Transverse colon (tissue), 4 donors: ENCODE measurements around the gene ATOSA. TPM values are rescaled to one million over a fixed set of nuclear protein-coding genes. Genes with fewer than 3 reads are reported as not detected.

Experiments used
- DNase-seq: peaks from one replicate; pipeline ENCODE4 v3.0.0-alpha.2; 2019
- H3K27ac ChIP-seq, 4 donors: fragments of 200-600 bp; sonication (generic); 2 replicates each; pipeline ENCODE4 v1.5.1; 2016 to 2018; ENCODE audit warnings: inconsistent platforms in 4 of 4
- H3K27me3 ChIP-seq: fragments of 200-600 bp; sonication (generic); 2 replicates; pipeline ENCODE4 v1.5.1; 2017; ENCODE audit warnings: inconsistent platforms
- H3K36me3 ChIP-seq, 4 donors: fragments of 200-600 bp; sonication (generic); 2 replicates each; pipeline ENCODE4 v1.5.1; 2017 to 2019; ENCODE audit warnings: inconsistent platforms in 4 of 4
- H3K4me1 ChIP-seq, 4 donors: fragments of 200-600 bp; sonication (generic); 2 replicates each; pipeline ENCODE4 v1.5.1; 2017 to 2020; ENCODE audit warnings: inconsistent platforms in 4 of 4
- H3K4me3 ChIP-seq, 4 donors: fragments of 200-600 bp; sonication (generic); 1 replicate in 1 of 4; 2 replicates in 3 of 4; pipeline versions ENCODE4 v1.5.1 to v1.6.1; 2017 to 2019; ENCODE audit warnings: inconsistent platforms in 4 of 4
- H3K9me3 ChIP-seq, 2 donors: fragments of 200-600 bp; sonication (generic); 2 replicates each; pipeline ENCODE4 v1.5.1; 2017 to 2019; ENCODE audit warnings: inconsistent platforms in 2 of 2
- EP300 ChIP-seq: sonication (generic); formaldehyde crosslinking; IDR thresholded peaks from one replicate; pipeline ENCODE4 v1.6.1; 2017; ENCODE audit warnings: antibody characterized with exemption, low read depth
- POLR2A ChIP-seq: fragments of 450-650 bp; IDR thresholded peaks from one replicate; pipeline ENCODE4 v1.6.1; 2016; ENCODE audit warnings: antibody characterized with exemption, mild to moderate bottlenecking, moderate library complexity
- POLR2AphosphoS5 ChIP-seq, 3 donors: sonication (generic); formaldehyde crosslinking; IDR thresholded peaks; one replicate each; pipeline ENCODE4 v1.6.1; 2016; ENCODE audit warnings: antibody characterized with exemption in 3 of 3
- WGBS, 2 donors: methylation state at CpG; one replicate each; pipeline ENCODE4 v1.1.5; 2018; ENCODE audit warnings: low coverage in 1 of 2; 5-methylcytosine and 5-hydroxymethylcytosine counted together
- in situ Hi-C, 4 donors: fragments of 200-750 bp; cut with MboI; loops; one replicate each; pipeline versions ENCODE4 v1.15.0 to v1.15.1; 2017; ENCODE audit warnings: low sequenced_read_pairs in 3 of 4, low pct_ligation_motif_present in 1 of 4, low pct_unique_long_range_greater_than_20kb in 1 of 4
- intact Hi-C: fragments of 100-400 bp; cut with DNase I; formaldehyde crosslinking; loops from one replicate; pipeline ENCODE4 v1.15.1; 2023; ENCODE audit warnings: low total_unique reads
- total RNA-seq, 4 donors: library from RNA; depleted of rRNA; stranded (reverse); fragments of >200 nt; gene quantifications; one replicate each; pipeline ENCODE4 v1.1.0, GENCODE V29; 2016
- TF ChIP-seq, protein P1 (sequence below), 5 experiments: fragments of 200-600 bp in 3 of 5; fragments of 450-650 bp in 2 of 5; sonication (generic) in 3 of 5; IDR thresholded peaks; 1 replicate in 2 of 5; 2 replicates in 3 of 5; pipeline ENCODE4 v1.5.1; 2016 to 2017; ENCODE audit warnings: antibody characterized with exemption in 5 of 5, inconsistent platforms in 3 of 5, mild to moderate bottlenecking in 2 of 5, moderate library complexity in 1 of 5

ATOSA gene
- total RNA-seq, 4 donors from 2014 or later, result 41.0 to 149 (median 84.5) TPM

GRCh38 chr15:52651868-52652267, 27.3 kb downstream of the ATOSA start:
- TF ChIP-seq POLR2AphosphoS5 (IDR thresholded peaks at IDR 0.05), result peak in 2 of 3 donors; percentile 45 to 56
- TF ChIP-seq, protein P1, sequence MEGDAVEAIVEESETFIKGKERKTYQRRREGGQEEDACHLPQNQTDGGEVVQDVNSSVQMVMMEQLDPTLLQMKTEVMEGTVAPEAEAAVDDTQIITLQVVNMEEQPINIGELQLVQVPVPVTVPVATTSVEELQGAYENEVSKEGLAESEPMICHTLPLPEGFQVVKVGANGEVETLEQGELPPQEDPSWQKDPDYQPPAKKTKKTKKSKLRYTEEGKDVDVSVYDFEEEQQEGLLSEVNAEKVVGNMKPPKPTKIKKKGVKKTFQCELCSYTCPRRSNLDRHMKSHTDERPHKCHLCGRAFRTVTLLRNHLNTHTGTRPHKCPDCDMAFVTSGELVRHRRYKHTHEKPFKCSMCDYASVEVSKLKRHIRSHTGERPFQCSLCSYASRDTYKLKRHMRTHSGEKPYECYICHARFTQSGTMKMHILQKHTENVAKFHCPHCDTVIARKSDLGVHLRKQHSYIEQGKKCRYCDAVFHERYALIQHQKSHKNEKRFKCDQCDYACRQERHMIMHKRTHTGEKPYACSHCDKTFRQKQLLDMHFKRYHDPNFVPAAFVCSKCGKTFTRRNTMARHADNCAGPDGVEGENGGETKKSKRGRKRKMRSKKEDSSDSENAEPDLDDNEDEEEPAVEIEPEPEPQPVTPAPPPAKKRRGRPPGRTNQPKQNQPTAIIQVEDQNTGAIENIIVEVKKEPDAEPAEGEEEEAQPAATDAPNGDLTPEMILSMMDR (IDR thresholded peaks at IDR 0.05), result no peak
- no peaks in the 10 kb centered on the region for H3K27me3 ChIP-seq
- in situ Hi-C loops, result no loop called here
- peak overlapping the region; percentile 78 to 86 (median 82) for H3K27ac ChIP-seq
- peak overlapping the region in 2 of 4 donors; percentile 4 to 17 for H3K4me3 ChIP-seq
- no peaks in the 10 kb centered on the region for H3K9me3 ChIP-seq
- intact Hi-C loops, result no loop called here
- no peaks in the 10 kb centered on the region for H3K36me3 ChIP-seq
- DNase-seq, result peak; percentile 65
- H3K4me1 ChIP-seq, result peaks cover 15 to 58% (median 28%) of the 10 kb centered on the region in 4 donors
- WGBS, 2 donors, result 27 to 51% methylated on average over 8 of the region's 8 CpGs

- in situ Hi-C loops (no loop called here), intact Hi-C loops (no loop called here)
- Histone ChIP-seq H3K4me1 (peaks cover 15 to 51% (median 27%) of the 10 kb centered on the region in 4 donors), H3K9me3 (no peaks in the 10 kb centered on the region), H3K27me3 (no peaks in the 10 kb centered on the region), H3K27ac (peak overlapping the region in 3 of 4 donors; percentile 78 to 86 (median 84)), H3K4me3 (peak overlapping the region in 1 of 4 donors; percentile 4), H3K36me3 (no peaks in the 10 kb centered on the region)
- DNase-seq, result no peak
- TF ChIP-seq POLR2AphosphoS5 (IDR thresholded peaks at IDR 0.05) (no peak), EP300 (no peak), POLR2A (no peak)
- TF ChIP-seq, protein P1 (IDR thresholded peaks at IDR 0.05), result no peak
- WGBS, 2 donors, result 97 to 100% methylated on average over 1 of the region's 1 CpG
Observed at GRCh38 chr15:52651114-52651513, 28.1 kb downstream of the ATOSA start.

DNA sequence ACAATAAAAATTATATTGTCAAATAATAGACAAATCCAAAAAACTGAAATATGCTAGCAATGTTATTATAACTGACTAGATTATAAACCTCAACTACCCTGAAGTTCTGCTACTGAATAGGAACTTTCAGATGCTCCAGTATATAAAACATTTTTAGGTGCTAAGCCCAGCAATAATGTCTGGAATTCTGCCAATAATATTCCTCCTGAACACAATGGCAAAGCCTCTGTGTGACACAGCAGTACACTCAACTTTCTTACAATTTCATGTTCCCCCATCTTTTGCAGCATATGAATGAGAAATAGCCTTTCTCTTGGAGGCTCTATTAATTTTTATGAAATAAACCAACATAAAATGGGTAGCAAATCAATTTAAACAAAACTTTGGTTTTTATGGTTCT, 29.5 kb downstream of the ATOSA start:
- in situ Hi-C loops, result no loop called here
- Histone ChIP-seq H3K36me3 (no peaks in the 10 kb centered on the region), H3K4me1 (peaks cover 15 to 38% (median 26%) of the 10 kb centered on the region in 4 donors), H3K4me3 (no peak overlapping the region), H3K27me3 (no peaks in the 10 kb centered on the region), H3K27ac (no peak overlapping the region), H3K9me3 (no peaks in the 10 kb centered on the region)
- TF ChIP-seq EP300 (no peak), POLR2A (no peak), POLR2AphosphoS5 (IDR thresholded peaks at IDR 0.05) (no peak)
- TF ChIP-seq, protein P1 (IDR thresholded peaks at IDR 0.05), result no peak
- intact Hi-C loops, result no loop called here
- no peak for DNase-seq

DNA sequence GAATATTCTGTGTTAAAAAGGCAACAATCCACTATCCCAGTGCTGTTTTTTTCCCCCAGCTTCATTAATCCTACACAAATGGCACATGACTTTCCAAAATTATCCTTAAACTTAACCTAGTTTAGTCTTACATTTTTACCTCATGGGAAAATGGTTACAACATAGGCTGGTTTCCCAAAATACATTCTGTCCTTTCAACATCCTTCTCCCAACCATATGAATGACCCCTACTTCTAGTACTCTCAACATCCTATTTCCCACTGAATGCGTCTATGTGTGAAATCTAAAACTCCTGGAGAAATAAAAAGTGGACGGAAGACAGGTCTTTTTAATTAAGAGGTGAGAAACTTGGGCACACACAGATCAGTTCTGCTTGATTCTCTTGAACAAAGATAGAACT, 33.3 kb downstream of the ATOSA start:
- peaks cover 0 to 13% (median 3%) of the 10 kb centered on the region in 4 donors for H3K4me1 ChIP-seq
- H3K4me3 ChIP-seq, result no peak overlapping the region
- H3K27ac ChIP-seq, result no peak overlapping the region
- TF ChIP-seq, protein P1 (IDR thresholded peaks at IDR 0.05), result no peak
- no peak for TF ChIP-seq EP300
- no peaks in the 10 kb centered on the region for H3K9me3 ChIP-seq
- WGBS, 2 donors, result 96 to 100% methylated on average over 2 of the region's 2 CpGs
- H3K36me3 ChIP-seq, result peaks cover 0 to 6% (median 3%) of the 10 kb centered on the region in 4 donors
- in situ Hi-C loops, result no loop called here
- no peak for DNase-seq
- no peaks in the 10 kb centered on the region for H3K27me3 ChIP-seq
- intact Hi-C loops, result no loop called here
